PC-9 (cell line): ENCODE results near the gene L3MBTL3.
"Not testable (repeated sequence)": the region's sequence is repeated elsewhere in the genome, so short reads cannot be mapped to it uniquely, and the experiment has no call there.

Experiments
- EZH2 ChIP-seq: fragments of 200-600 bp; sonication (generic); IDR thresholded peaks from 2 replicates; pipeline ENCODE4 v1.8.0; 2017; ENCODE audit warnings: antibody characterized with exemption, low read depth
- TF ChIP-seq, protein P1 (sequence below): fragments of 200-600 bp; sonication (generic); conservative IDR thresholded peaks from 2 replicates; pipeline ENCODE4 v1.6.1; 2017; ENCODE audit warnings: mixed run types, antibody characterized with exemption, mild to moderate bottlenecking, moderate library complexity

DNA sequence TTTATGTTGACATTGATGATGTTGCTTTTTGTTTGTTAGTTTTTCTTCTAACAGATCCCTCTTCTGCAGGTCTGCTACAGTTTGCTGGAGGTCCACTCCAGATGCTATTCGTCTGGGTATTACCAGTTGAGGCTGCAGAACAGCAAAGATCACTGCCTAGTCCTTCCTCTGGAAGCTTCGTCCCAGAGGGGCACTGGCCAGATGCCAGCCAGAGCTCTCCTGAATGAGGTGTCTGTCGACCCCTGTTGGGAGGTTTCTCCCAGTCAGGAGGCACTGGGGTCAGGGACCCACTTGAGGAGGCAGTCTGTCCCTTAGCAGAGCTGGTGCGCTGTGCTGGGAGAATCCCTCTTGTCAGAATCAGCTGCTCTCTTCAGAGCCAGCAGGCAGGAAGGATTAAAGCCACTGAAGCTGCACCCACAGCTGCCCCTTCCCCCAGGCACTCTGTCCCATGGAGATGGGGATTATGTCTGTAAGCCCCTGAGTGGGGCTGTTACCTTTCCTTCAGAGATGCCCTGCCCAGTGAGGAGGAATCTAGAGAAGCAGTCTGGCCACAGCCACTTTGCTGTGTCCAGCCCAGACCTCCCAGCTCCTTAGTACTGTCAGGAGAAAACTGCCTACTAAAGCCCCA lies 155.1 kb downstream of the L3MBTL3 start:
- TF ChIP-seq, protein P1, sequence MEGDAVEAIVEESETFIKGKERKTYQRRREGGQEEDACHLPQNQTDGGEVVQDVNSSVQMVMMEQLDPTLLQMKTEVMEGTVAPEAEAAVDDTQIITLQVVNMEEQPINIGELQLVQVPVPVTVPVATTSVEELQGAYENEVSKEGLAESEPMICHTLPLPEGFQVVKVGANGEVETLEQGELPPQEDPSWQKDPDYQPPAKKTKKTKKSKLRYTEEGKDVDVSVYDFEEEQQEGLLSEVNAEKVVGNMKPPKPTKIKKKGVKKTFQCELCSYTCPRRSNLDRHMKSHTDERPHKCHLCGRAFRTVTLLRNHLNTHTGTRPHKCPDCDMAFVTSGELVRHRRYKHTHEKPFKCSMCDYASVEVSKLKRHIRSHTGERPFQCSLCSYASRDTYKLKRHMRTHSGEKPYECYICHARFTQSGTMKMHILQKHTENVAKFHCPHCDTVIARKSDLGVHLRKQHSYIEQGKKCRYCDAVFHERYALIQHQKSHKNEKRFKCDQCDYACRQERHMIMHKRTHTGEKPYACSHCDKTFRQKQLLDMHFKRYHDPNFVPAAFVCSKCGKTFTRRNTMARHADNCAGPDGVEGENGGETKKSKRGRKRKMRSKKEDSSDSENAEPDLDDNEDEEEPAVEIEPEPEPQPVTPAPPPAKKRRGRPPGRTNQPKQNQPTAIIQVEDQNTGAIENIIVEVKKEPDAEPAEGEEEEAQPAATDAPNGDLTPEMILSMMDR = not testable (repeated sequence)
- TF ChIP-seq EZH2 = not testable (repeated sequence)
